RWPE2 (cell line): ENCODE data around the gene UBR1.

Experiments
- ATAC-seq: fragments of 200-7000 bp; cut with Tn5 transposase; 3 replicates; pipeline ENCODE4 v1.9.1; 2021; ENCODE audit warnings: low read depth
- DNase-seq: peaks from one replicate; pipeline ENCODE4 v3.0.0-alpha.2; 2020; ENCODE audit warnings: low spot score
- H3K27ac ChIP-seq: fragments of 450-650 bp; 2 replicates; pipeline ENCODE4 v1.5.1; 2017; ENCODE audit warnings: mild to moderate bottlenecking; ENCODE audit not compliant: poor library complexity, severe bottlenecking
- H3K27me3 ChIP-seq: fragments of 250-450 bp; sonication (Bioruptor Pico); 2 replicates; pipeline ENCODE4 v1.5.1; 2021; ENCODE audit warnings: mild to moderate bottlenecking, moderate library complexity; ENCODE audit not compliant: insufficient read depth, poor library complexity, severe bottlenecking
- H3K36me3 ChIP-seq: fragments of 250-450 bp; sonication (Bioruptor Pico); 2 replicates; pipeline ENCODE4 v1.5.1; 2020; ENCODE audit warnings: low read depth, mild to moderate bottlenecking, moderate library complexity
- H3K4me1 ChIP-seq: fragments of 250-450 bp; sonication (Bioruptor Pico); 2 replicates; pipeline ENCODE4 v1.5.1; 2021; ENCODE audit warnings: mild to moderate bottlenecking, moderate library complexity; ENCODE audit not compliant: insufficient read depth, poor library complexity, severe bottlenecking
- H3K4me3 ChIP-seq: fragments of 250-450 bp; sonication (Bioruptor Pico); 2 replicates; pipeline ENCODE4 v1.5.1; 2021; ENCODE audit warnings: mild to moderate bottlenecking, moderate library complexity; ENCODE audit not compliant: severe bottlenecking
- H3K9me3 ChIP-seq: fragments of 250-450 bp; sonication (Bioruptor Pico); 2 replicates; pipeline ENCODE4 v1.5.1; 2021; ENCODE audit warnings: mild to moderate bottlenecking, moderate library complexity; ENCODE audit not compliant: severe bottlenecking
- TF ChIP-seq, protein P1 (sequence below): fragments of 450-650 bp; IDR thresholded peaks from one replicate; pipeline ENCODE4 v1.5.1; 2017; ENCODE audit warnings: mild to moderate bottlenecking, moderate library complexity; ENCODE audit not compliant: poor library complexity, severe bottlenecking

UBR1 gene

DNA sequence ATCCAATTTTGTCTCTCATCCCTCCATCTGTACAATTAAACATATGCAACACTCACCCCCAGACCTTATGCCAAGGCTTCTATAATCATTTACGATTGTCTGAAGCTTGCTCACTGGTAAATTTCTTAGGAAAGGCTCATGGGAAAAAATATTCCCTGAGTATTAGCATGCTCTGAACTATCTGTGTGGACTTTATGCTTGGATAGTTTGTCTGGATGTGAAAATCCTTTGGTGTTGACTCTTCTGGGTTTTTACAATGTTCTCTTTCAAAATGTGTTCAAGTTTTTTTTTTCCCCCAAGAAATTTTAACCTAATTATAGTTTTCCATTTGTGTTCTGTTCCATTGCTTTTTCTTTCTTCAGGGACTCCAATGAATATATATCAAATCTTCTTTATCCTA lies 165.3 kb downstream of the UBR1 start:
- Histone ChIP-seq H3K36me3 (peaks cover 27% of the 10 kb centered on the region), H3K4me1 (no peaks in the 10 kb centered on the region), H3K27me3 (no peaks in the 10 kb centered on the region), H3K4me3 (no peak overlapping the region), H3K9me3 (no peaks in the 10 kb centered on the region), H3K27ac (no peak overlapping the region)
- ATAC-seq, result no peak
- no peak for DNase-seq
- TF ChIP-seq, protein P1, sequence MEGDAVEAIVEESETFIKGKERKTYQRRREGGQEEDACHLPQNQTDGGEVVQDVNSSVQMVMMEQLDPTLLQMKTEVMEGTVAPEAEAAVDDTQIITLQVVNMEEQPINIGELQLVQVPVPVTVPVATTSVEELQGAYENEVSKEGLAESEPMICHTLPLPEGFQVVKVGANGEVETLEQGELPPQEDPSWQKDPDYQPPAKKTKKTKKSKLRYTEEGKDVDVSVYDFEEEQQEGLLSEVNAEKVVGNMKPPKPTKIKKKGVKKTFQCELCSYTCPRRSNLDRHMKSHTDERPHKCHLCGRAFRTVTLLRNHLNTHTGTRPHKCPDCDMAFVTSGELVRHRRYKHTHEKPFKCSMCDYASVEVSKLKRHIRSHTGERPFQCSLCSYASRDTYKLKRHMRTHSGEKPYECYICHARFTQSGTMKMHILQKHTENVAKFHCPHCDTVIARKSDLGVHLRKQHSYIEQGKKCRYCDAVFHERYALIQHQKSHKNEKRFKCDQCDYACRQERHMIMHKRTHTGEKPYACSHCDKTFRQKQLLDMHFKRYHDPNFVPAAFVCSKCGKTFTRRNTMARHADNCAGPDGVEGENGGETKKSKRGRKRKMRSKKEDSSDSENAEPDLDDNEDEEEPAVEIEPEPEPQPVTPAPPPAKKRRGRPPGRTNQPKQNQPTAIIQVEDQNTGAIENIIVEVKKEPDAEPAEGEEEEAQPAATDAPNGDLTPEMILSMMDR, result no peak

- Histone ChIP-seq H3K27ac (no peak overlapping the region), H3K27me3 (no peaks in the 10 kb centered on the region), H3K36me3 (peaks cover 20% of the 10 kb centered on the region), H3K4me3 (no peak overlapping the region), H3K4me1 (peaks cover 3% of the 10 kb centered on the region), H3K9me3 (no peaks in the 10 kb centered on the region)
- ATAC-seq (peak; percentile 13; the same call in 1 of the 3 replicates), DNase-seq (no peak)
- TF ChIP-seq, protein P1, result no peak
These were observed 166.0 kb downstream of the UBR1 start for GRCh38 chr15:42939841-42940240.

- Histone ChIP-seq H3K36me3 (no peaks in the 10 kb centered on the region), H3K27me3 (no peaks in the 10 kb centered on the region), H3K4me3 (no peak overlapping the region), H3K9me3 (no peaks in the 10 kb centered on the region), H3K4me1 (peaks cover 15% of the 10 kb centered on the region), H3K27ac (no peak overlapping the region)
- ATAC-seq (no peak), DNase-seq (no peak)
- TF ChIP-seq, protein P1, result no peak
These were observed 168.7 kb downstream of the UBR1 start for GRCh38 chr15:42937143-42937542.

DNA sequence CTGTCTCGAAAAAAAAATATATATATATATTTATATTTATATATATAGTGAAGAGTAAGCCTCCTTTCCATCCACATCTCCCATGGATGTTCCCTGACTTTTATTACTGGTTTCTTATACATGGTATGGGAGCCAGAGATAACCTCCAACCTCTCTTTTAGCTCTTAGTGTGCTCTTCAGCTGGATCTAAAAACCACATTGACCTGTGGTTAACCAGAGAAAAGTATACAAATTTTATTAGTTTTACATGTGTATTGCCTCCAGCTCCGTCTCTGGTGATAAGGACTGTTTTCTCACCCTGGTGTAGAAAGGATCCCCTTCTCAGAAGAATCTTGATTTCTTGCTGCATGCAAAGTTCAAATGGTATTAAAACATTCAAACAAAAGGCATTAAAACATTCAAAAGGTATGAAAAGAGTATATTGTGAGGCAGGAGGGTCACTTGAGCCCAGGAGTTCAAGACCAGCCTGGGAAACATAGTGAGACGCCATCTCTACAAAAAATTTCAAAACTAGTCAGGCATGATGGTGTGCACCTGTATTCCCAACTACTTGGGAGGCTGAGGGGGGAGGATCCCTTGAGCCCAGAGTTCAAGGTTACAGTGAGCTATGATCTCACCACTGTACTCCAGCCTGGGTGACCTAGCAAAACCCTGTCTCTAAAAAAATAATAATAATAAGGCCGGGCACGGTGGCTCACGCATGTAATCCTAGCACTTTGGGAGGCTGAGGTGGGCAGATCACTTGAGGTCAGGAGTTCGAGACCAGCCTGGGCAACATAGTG lies 171.8 kb downstream of the UBR1 start:
- Histone ChIP-seq H3K4me1 (peaks cover 15% of the 10 kb centered on the region), H3K27me3 (no peaks in the 10 kb centered on the region), H3K27ac (peak overlapping the region; percentile 68), H3K9me3 (no peaks in the 10 kb centered on the region), H3K36me3 (no peaks in the 10 kb centered on the region), H3K4me3 (no peak overlapping the region)
- DNase-seq, result no peak
- TF ChIP-seq, protein P1, result no peak
- ATAC-seq, result no peak
